ENCODE measurements around the gene CWC27. TPM values are rescaled to one million over a fixed set of nuclear protein-coding genes. Genes with fewer than 3 reads are reported as not detected.

CWC27 gene
- total RNA-seq, 6 experiments from 2014 or later: 19.6 to 29.9 (median 25.4) TPM

GRCh38 chr5:64971513-64971912, 202.8 kb downstream of the CWC27 start:
- Mint-ChIP-seq H3K27me3 (ENCODE audit: insufficient read depth) (no peaks in the 10 kb centered on the region; the same call in 1 of the 2 replicates), H3K4me3 (no peak overlapping the region), H3K4me1 (ENCODE audit: low read depth) (peaks cover 56% of the 10 kb centered on the region), H3K9me3 (peaks cover 10% of the 10 kb centered on the region; the same call in 1 of the 2 replicates), H3K36me3 (ENCODE audit: low read depth) (peaks cover 33% of the 10 kb centered on the region), H3K27ac (peak overlapping the region; percentile 77; the same call in 1 of the 2 replicates)
- peak; percentile 35 for DNase-seq
- TF ChIP-seq CTCF (IDR thresholded peaks at IDR 0.05): peak; percentile 60; the same call in 1 of the 2 replicates

GRCh38 chr5:64971990-64972389, 203.3 kb downstream of the CWC27 start:
- Mint-ChIP-seq H3K36me3 (ENCODE audit: low read depth) (peaks cover 37% of the 10 kb centered on the region), H3K4me1 (ENCODE audit: low read depth) (peaks cover 52% of the 10 kb centered on the region), H3K27ac (peak overlapping the region; percentile 77), H3K9me3 (peaks cover 10% of the 10 kb centered on the region; the same call in 1 of the 2 replicates), H3K4me3 (no peak overlapping the region), H3K27me3 (ENCODE audit: insufficient read depth) (no peaks in the 10 kb centered on the region; the same call in 1 of the 2 replicates)
- no peak for DNase-seq
- no peak for TF ChIP-seq CTCF (IDR thresholded peaks at IDR 0.05)

- DNase-seq: no peak
- Mint-ChIP-seq H3K27me3 (ENCODE audit: insufficient read depth) (no peaks in the 10 kb centered on the region; the same call in 1 of the 2 replicates), H3K36me3 (ENCODE audit: low read depth) (peaks cover 38% of the 10 kb centered on the region), H3K27ac (peak overlapping the region; percentile 67), H3K9me3 (peaks cover 10% of the 10 kb centered on the region; the same call in 1 of the 2 replicates), H3K4me3 (no peak overlapping the region), H3K4me1 (ENCODE audit: low read depth) (peaks cover 49% of the 10 kb centered on the region)
- TF ChIP-seq CTCF (IDR thresholded peaks at IDR 0.05): no peak
These were observed 203.9 kb downstream of the CWC27 start for GRCh38 chr5:64972591-64972990.

- Mint-ChIP-seq H3K4me1 (ENCODE audit: low read depth) (peaks cover 56% of the 10 kb centered on the region), H3K27me3 (ENCODE audit: insufficient read depth) (peaks cover 1% of the 10 kb centered on the region), H3K4me3 (no peak overlapping the region), H3K9me3 (peaks cover 10% of the 10 kb centered on the region; the same call in 1 of the 2 replicates), H3K36me3 (ENCODE audit: low read depth) (peaks cover 45% of the 10 kb centered on the region), H3K27ac (peak overlapping the region; percentile 67; the same call in 1 of the 2 replicates)
- DNase-seq: no peak
- TF ChIP-seq CTCF (IDR thresholded peaks at IDR 0.05): no peak
These were observed 204.5 kb downstream of the CWC27 start for GRCh38 chr5:64973215-64973614.

- Mint-ChIP-seq H3K27me3 (ENCODE audit: insufficient read depth) (peaks cover 1% of the 10 kb centered on the region), H3K4me3 (no peak overlapping the region), H3K9me3 (peaks cover 5% of the 10 kb centered on the region; the same call in 1 of the 2 replicates), H3K36me3 (ENCODE audit: low read depth) (peaks cover 43% of the 10 kb centered on the region), H3K4me1 (ENCODE audit: low read depth) (peaks cover 36% of the 10 kb centered on the region), H3K27ac (peak overlapping the region; percentile 4; the same call in 1 of the 2 replicates)
- DNase-seq: no peak
- no peak for TF ChIP-seq CTCF (IDR thresholded peaks at IDR 0.05)
These were observed 209.0 kb downstream of the CWC27 start for GRCh38 chr5:64977779-64978178.
